Neural progenitor cell (in vitro differentiated cells): ENCODE data around the gene KCNAB1. TPM values are rescaled to one million over a fixed set of nuclear protein-coding genes. Genes with fewer than 3 reads are reported as not detected.
A peak's percentile ranks its signal among the peaks of the same experiment; 100 is the strongest.

Source experiments
- DNase-seq: peaks from one replicate; pipeline ENCODE4 v3.0.0-alpha.2; 2016; ENCODE audit warnings: low spot score
- H2AFZ ChIP-seq: fragments of 200-600 bp; sonication (generic); replicated peaks from 2 replicates; pipeline ENCODE4 v1.6.1; 2016; ENCODE audit warnings: antibody characterized with exemption
- H3F3A ChIP-seq: fragments of 200-600 bp; sonication (generic); 2 replicates; pipeline ENCODE4 v1.6.1; 2016; ENCODE audit warnings: antibody characterized with exemption, low read depth
- H3K27ac ChIP-seq: fragments of 200-600 bp; sonication (generic); 2 replicates; pipeline ENCODE4 v1.5.1; 2016; ENCODE audit warnings: mild to moderate bottlenecking
- H3K27me3 ChIP-seq: fragments of 200-600 bp; sonication (generic); 2 replicates; pipeline ENCODE4 v1.6.1; 2016; ENCODE audit warnings: mild to moderate bottlenecking, moderate library complexity
- H3K36me3 ChIP-seq: fragments of 200-600 bp; sonication (generic); 2 replicates; pipeline ENCODE4 v1.5.1; 2016
- H3K4me1 ChIP-seq: fragments of 200-600 bp; sonication (generic); 2 replicates; pipeline ENCODE4 v1.6.1; 2016; ENCODE audit warnings: mixed run types
- H3K4me2 ChIP-seq: fragments of 200-600 bp; sonication (generic); 2 replicates; pipeline ENCODE4 v1.6.1; 2016
- H3K4me3 ChIP-seq: fragments of 200-600 bp; sonication (generic); 2 replicates; pipeline ENCODE4 v1.5.1; 2016
- H3K79me2 ChIP-seq: fragments of 200-600 bp; sonication (generic); 2 replicates; pipeline ENCODE4 v1.6.1; 2016; ENCODE audit warnings: low read depth
- H3K9ac ChIP-seq: fragments of 200-600 bp; sonication (generic); 2 replicates; pipeline ENCODE4 v1.6.1; 2016
- H3K9me3 ChIP-seq: fragments of 200-600 bp; sonication (generic); 2 replicates; pipeline ENCODE4 v1.5.1; 2016; ENCODE audit warnings: low read depth
- H4K20me1 ChIP-seq: fragments of 200-600 bp; sonication (generic); 2 replicates; pipeline ENCODE4 v1.6.1; 2016; ENCODE audit warnings: low read depth
- H3K27ac Mint-ChIP-seq: 3 replicates; pipeline ENCODE4 v1.8.0; 2021; ENCODE audit warnings: mixed read lengths
- H3K27me3 Mint-ChIP-seq: 2 replicates; pipeline ENCODE4 v1.8.0; 2022; ENCODE audit warnings: low read depth, mild to moderate bottlenecking, inconsistent platforms, moderate library complexity, mixed read lengths; ENCODE audit not compliant: insufficient read depth
- H3K36me3 Mint-ChIP-seq: 3 replicates; pipeline ENCODE4 v1.8.0; 2021; ENCODE audit warnings: mixed read lengths
- H3K4me1 Mint-ChIP-seq: 3 replicates; pipeline ENCODE4 v1.8.0; 2021; ENCODE audit warnings: mixed read lengths
- H3K4me3 Mint-ChIP-seq: 3 replicates; pipeline ENCODE4 v1.8.0; 2021; ENCODE audit warnings: mild to moderate bottlenecking, moderate library complexity, mixed read lengths
- H3K9me3 Mint-ChIP-seq: 3 replicates; pipeline ENCODE4 v1.8.0; 2020; ENCODE audit warnings: mixed read lengths
- EZH2 ChIP-seq: fragments of 200-600 bp; sonication (generic); IDR thresholded peaks from 2 replicates; pipeline ENCODE4 v1.6.1; 2017; ENCODE audit warnings: antibody characterized with exemption, mild to moderate bottlenecking, moderate library complexity
- EZH2phosphoT487 ChIP-seq: fragments of 200-600 bp; sonication (generic); IDR thresholded peaks from 2 replicates; pipeline ENCODE4 v1.6.1; 2017; ENCODE audit warnings: antibody characterized with exemption
- total RNA-seq: library from RNA; depleted of rRNA; stranded (reverse); fragments of >200 nt; gene quantifications from 2 replicates; pipeline ENCODE4 v1.2.3, GENCODE V29; 2015; ENCODE audit warnings: low replicate concordance
- TF ChIP-seq, protein P1 (sequence below): fragments of 200-600 bp; sonication (generic); IDR thresholded peaks from 2 replicates; pipeline ENCODE4 v1.5.1; 2017; ENCODE audit warnings: antibody characterized with exemption, mild to moderate bottlenecking

The KCNAB1 gene
- total RNA-seq, 1 donor from 2014 or later: 0.24 TPM

GRCh38 chr3:156382458-156383346 lies 262.3 kb downstream of the KCNAB1 start:
- Mint-ChIP-seq H3K27ac (no peak overlapping the region), H3K9me3 (no peaks in the 10 kb centered on the region), H3K36me3 (no peaks in the 10 kb centered on the region), H3K4me1 (no peaks in the 10 kb centered on the region), H3K4me3 (no peak overlapping the region), H3K27me3 (peaks cover 6% of the 10 kb centered on the region)
- Histone ChIP-seq H3K9me3 (no peaks in the 10 kb centered on the region), H3K36me3 (no peaks in the 10 kb centered on the region), H2AFZ (no peak overlapping the region), H4K20me1 (no peaks in the 10 kb centered on the region), H3K79me2 (no peaks in the 10 kb centered on the region), H3K4me3 (no peak overlapping the region), H3K4me2 (no peak overlapping the region), H3K9ac (no peak overlapping the region), H3F3A (no peaks in the 10 kb centered on the region), H3K27ac (no peak overlapping the region), H3K27me3 (no peaks in the 10 kb centered on the region), H3K4me1 (no peaks in the 10 kb centered on the region)
- DNase-seq: peak; percentile 24
- no peak for TF ChIP-seq EZH2phosphoT487
- TF ChIP-seq, protein P1, sequence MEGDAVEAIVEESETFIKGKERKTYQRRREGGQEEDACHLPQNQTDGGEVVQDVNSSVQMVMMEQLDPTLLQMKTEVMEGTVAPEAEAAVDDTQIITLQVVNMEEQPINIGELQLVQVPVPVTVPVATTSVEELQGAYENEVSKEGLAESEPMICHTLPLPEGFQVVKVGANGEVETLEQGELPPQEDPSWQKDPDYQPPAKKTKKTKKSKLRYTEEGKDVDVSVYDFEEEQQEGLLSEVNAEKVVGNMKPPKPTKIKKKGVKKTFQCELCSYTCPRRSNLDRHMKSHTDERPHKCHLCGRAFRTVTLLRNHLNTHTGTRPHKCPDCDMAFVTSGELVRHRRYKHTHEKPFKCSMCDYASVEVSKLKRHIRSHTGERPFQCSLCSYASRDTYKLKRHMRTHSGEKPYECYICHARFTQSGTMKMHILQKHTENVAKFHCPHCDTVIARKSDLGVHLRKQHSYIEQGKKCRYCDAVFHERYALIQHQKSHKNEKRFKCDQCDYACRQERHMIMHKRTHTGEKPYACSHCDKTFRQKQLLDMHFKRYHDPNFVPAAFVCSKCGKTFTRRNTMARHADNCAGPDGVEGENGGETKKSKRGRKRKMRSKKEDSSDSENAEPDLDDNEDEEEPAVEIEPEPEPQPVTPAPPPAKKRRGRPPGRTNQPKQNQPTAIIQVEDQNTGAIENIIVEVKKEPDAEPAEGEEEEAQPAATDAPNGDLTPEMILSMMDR: peak; percentile 51

GRCh38 chr3:156383441-156384025 lies 263.2 kb downstream of the KCNAB1 start:
- H3K79me2 ChIP-seq: no peaks in the 10 kb centered on the region
- Mint-ChIP-seq H3K27me3 (peaks cover 3% of the 10 kb centered on the region), H3K4me1 (no peaks in the 10 kb centered on the region), H3K4me3 (no peak overlapping the region), H3K27ac (no peak overlapping the region), H3K36me3 (no peaks in the 10 kb centered on the region), H3K9me3 (no peaks in the 10 kb centered on the region)
- no peaks in the 10 kb centered on the region for H3K9me3 ChIP-seq
- TF ChIP-seq EZH2phosphoT487 (no peak), EZH2 (no peak)
- TF ChIP-seq, protein P1: no peak
- H3K4me2 ChIP-seq: no peak overlapping the region
- no peaks in the 10 kb centered on the region for H3K27me3 ChIP-seq
- no peaks in the 10 kb centered on the region for H4K20me1 ChIP-seq
- no peak overlapping the region for H3K27ac ChIP-seq
- H3F3A ChIP-seq: no peaks in the 10 kb centered on the region
- no peak overlapping the region for H3K4me3 ChIP-seq
- H3K9ac ChIP-seq: no peak overlapping the region
- H2AFZ ChIP-seq: no peak overlapping the region
- no peaks in the 10 kb centered on the region for H3K36me3 ChIP-seq
- DNase-seq: no peak
- H3K4me1 ChIP-seq: no peaks in the 10 kb centered on the region

DNA sequence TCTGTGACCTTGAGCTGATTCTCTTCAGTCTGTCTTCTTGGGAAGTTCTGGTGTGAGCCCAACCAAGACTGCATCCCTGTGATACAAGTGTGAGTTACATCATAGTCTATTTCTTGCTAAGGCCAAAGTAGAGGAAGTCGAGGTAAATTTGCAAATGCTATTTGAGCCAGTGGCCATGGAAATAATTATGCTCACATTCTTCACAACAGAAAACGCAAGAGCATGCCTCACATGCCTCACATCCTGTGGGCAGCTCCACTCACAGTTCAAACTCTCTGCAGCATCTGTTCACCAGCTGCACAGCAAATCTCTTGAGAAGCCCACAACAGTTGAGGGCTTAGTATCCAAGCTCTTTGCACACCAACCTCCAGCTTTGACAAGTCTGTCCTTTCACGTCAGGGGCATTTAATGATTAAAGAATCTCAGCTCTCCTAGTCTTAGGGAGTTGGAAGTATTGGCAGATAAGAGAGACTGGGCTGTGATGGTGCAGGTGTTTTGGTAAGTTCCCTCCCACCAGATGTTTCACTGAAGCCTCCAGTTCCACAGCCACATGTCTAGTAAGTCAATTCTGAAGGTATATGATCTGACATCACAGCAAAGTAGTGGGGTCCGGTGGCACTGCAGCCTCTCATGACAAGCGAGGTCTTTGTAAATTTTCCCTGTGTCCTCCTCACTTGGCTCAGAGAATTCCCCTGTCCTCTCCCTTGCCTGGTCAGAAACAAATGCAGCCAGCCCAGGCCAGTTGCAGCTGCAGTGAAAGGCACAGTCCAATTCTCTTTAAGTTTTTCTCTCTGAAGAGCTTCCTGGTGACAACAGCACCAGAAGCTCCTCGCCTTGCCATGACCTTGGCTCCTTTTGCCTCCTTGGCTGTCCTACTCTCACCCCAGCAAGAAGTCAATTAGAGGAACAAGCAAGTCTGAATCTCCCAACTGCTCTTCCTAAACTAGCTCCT lies 268.4 kb downstream of the KCNAB1 start:
- TF ChIP-seq EZH2: no peak
- TF ChIP-seq, protein P1: no peak
- no peak for TF ChIP-seq EZH2phosphoT487
- no peak overlapping the region for H3K4me3 Mint-ChIP-seq

More for the DNA sequence above, 268.4 kb downstream of the KCNAB1 start:
- no peaks in the 10 kb centered on the region for H3K4me1 Mint-ChIP-seq
- H3K27ac Mint-ChIP-seq: no peak overlapping the region
- Histone ChIP-seq H3K9ac (no peak overlapping the region), H2AFZ (no peak overlapping the region), H3K4me3 (no peak overlapping the region), H3K36me3 (no peaks in the 10 kb centered on the region), H3K4me2 (no peak overlapping the region), H3K9me3 (no peaks in the 10 kb centered on the region), H3K27ac (no peak overlapping the region), H3F3A (no peaks in the 10 kb centered on the region), H4K20me1 (no peaks in the 10 kb centered on the region), H3K4me1 (no peaks in the 10 kb centered on the region), H3K27me3 (no peaks in the 10 kb centered on the region), H3K79me2 (no peaks in the 10 kb centered on the region)
- H3K36me3 Mint-ChIP-seq: no peaks in the 10 kb centered on the region
- H3K27me3 Mint-ChIP-seq: peaks cover 6% of the 10 kb centered on the region
- no peaks in the 10 kb centered on the region for H3K9me3 Mint-ChIP-seq
- no peak for DNase-seq
